Raji (cell line): ENCODE results near the gene QKI.

Experiments
- POLR2A ChIP-seq: IDR thresholded peaks from 2 replicates; pipeline ENCODE4 v1.6.1; 2011; ENCODE audit warnings: low read depth, low read length, control low read depth; ENCODE audit not compliant: insufficient read depth

Gene QKI

DNA sequence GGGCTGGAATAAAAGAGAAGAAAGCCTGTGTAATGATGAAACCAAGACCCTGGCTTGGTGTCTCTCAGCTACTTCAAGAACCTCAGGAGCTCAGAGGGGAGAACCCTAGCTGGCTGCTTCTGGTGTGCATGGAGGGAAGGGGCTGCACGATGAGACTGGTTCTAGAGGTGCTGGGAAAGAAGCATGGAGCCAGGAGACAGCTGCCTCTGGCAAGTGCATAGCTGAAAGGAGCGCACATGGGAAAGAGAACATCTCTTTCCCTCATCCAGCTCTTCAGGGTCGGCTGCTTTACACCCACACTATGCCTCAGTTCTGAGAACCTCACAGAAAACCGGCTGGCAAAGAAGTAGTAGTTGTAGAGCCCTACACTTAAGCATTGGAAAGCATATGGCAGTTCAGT is 139.5 kb downstream of the QKI start:
- no peak for TF ChIP-seq POLR2A

DNA sequence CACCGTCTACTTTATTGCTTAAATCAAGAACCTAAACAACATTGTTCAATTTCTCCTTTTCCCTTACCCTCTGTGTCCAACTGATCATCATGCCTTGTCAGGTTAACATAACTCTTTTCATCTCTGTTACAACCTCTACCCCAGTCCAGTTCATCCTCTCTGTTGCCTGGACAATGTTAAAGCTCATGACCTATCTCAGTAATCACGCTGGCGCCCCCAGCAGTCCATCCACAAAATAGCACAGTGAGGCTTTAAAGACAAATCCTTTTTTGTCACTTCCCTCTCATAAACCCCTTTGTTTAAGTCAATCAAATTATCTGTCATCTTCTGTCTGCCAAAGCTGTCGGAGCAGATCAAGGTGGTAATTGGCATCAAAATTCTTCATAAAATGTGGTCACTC is 140.1 kb downstream of the QKI start:
- TF ChIP-seq POLR2A, result no peak

DNA sequence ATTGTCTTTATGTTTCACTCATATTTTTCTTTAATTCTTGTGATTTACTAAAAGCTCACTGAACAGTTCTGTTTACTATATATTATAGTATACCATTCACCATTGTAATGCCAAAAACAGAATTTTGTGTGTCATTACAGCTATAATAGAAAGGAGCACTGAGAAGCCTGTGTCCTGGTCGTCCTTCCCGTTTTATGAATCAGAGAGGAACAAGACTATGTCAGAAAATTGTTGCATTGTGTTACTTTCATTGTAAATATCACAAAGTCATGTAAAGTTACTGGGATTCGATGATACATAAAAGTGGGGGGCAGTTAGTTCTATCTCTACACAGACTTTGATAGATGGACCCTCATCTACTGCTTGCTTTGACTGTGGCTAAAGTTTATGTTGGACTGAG is 145.1 kb downstream of the QKI start:
- TF ChIP-seq POLR2A, result no peak

GRCh38 chr6:163563318-163563717 is 148.8 kb downstream of the QKI start:
- no peak for TF ChIP-seq POLR2A

- TF ChIP-seq POLR2A, result no peak
Measured at GRCh38 chr6:163564534-163564933, 150.0 kb downstream of the QKI start.

GRCh38 chr6:163565140-163565539 is 150.6 kb downstream of the QKI start:
- TF ChIP-seq POLR2A, result no peak

DNA sequence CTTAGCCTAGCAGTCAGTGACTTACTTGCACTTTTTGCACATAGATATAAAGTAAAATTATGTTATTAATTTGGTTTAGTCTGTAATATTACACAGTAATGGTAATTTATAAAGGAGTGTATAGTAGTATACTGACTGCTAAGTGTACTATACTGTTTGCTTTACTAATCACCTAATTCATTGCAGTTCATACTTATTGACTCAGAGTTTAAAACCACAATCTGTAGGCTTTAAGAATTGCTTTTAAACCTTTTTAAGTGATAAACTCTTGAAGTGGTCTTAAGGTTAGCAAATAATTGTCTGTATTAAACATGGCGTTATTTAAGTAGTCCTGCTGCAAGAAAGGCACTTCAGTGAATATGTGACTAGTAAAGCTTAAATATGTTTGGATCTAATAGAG is 151.5 kb downstream of the QKI start:
- TF ChIP-seq POLR2A, result no peak

- no peak for TF ChIP-seq POLR2A
Measured at GRCh38 chr6:163568275-163568674, 153.8 kb downstream of the QKI start.

DNA sequence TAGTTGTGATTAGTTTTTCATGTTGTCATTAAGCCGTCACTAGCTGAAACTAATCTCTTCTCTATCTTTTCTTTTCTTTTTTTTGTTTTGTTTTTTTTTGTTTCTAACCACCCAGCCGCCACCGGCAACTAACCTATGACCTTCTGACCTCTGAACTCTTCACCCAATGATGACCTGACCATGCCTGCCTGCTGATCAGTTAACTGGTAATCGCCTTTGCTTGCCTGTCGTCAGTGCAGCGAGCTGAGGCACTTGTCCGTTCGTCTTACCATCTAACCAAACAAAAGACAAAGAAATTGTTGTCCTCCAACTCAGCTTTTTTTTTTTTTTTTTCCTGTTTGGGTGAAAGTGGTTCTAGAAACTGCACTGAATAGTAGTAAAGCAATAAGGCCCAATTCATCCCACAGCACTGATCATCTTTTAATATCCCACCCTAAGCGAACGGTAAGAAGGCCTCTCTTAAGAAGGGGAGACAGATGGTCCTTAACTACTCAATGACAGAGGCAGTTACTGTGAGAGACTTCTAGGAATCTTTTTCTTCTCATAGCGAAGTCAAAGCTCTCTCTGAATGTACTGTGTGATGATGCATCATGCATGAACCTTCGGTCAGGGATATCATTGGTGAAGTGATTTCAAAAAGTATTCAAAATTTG is 156.2 kb downstream of the QKI start:
- no peak for TF ChIP-seq POLR2A

DNA sequence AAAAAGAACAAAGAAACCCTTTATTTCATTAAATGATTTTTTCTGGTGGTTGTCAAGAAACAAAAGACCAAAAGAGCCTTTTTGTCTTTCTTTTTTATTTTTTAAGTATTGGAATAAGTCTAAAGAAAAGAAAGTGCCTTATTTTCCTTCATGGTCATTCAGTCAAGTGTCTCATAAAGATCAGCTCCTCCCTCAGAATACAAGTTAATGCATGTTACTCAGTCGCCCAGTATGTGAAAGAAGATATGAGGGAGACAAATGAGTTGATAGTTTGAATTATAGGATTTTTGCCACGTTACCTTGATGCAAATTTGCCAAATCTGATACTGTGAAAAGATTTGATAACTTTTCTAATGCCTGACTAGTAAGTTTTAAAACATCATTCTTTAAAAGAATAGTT is 157.2 kb downstream of the QKI start:
- no peak for TF ChIP-seq POLR2A

- no peak for TF ChIP-seq POLR2A
Measured at GRCh38 chr6:163572612-163573011, 158.1 kb downstream of the QKI start.

GRCh38 chr6:163573503-163574179 is 159.1 kb downstream of the QKI start:
- no peak for TF ChIP-seq POLR2A

- TF ChIP-seq POLR2A, result no peak
Measured at GRCh38 chr6:163576114-163576513, 161.6 kb downstream of the QKI start.

DNA sequence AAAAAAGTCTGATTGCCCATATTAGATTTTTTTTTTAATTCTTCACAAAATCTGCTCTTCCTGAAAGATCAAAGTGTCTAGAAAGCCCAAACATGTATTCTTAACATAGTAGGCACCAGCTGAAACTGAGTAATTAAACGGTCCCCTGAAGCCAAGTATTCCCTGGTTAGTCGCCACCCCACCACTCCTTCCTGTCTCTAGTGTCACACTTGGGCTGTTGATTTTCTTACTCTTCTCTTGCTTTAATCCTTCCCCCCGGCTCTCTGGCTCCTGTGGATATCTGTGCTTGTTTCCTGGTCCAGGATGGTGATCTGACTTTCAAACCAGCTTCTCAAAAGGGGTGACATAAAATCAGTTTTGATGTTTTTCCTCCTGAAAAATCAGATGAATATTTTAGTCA is 162.9 kb downstream of the QKI start:
- TF ChIP-seq POLR2A, result no peak

DNA sequence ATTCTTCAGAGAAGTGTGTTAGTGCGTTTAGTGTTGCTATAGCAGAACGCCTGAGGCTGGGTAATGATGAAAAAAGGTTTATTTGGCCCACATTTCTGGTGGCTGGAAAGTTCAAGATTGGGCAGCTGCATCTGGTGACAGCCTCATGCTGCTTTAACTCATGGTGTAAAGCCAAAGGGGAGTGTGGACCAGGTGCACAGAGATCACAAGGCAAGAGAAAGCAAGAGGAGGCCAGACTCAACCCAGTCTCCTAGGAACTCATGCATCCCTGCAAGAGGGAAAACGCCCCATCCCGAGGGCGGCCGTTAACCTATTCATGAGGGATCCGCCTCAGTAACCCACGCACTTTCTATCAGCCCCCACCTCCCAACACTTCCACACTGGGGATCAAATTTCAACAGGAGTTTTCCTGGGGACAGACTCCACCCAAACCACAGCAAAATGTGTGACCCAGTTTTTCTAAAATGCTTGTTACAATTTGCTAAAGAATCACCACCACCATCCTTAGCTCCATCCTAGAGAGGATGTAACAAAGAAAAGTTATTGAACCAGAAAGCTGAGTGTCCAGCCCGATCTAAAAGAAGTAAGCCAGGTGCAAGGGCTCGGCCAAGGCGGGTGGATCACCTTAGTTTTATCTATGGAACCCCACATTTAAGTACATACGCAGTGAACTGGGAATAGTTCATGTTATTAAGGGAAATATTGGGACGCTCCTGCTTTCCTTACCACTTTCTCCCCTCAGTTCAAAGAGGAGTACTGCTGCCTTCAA is 164.8 kb downstream of the QKI start:
- no peak for TF ChIP-seq POLR2A

DNA sequence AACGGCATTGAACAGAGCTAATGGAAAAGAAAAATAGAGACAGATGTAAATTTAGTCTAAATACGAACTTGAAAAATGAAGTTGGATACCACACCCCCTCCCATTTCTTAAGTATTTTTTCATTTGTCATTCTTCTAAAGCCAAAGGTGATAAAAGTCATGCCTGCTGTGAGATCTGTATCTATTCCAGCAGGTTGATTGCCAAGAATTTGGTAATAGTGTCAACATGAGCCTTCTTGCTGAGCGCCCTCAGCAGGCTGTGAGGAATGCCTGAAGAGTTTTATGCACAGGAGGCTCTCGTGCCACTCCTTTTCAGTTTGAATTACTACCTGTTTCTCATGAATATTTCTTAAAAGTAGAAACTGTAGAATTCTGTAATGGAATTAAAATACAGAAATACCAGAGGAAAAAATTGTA is 165.4 kb downstream of the QKI start:
- no peak for TF ChIP-seq POLR2A
